NCI-H446 (cell line): ENCODE measurements around the gene ZMIZ1.
A peak's percentile ranks its signal among the peaks of the same experiment; 100 is the strongest.

Source experiments
- DNase-seq, 2 experiments: peaks; one replicate each; lab custom pipeline; 2025; lab: John Stamatoyannopoulos, UW

Gene ZMIZ1

GRCh38 chr10:79063661-79064492, 4.9 kb upstream of the ZMIZ1 start:
- no peak for DNase-seq

- DNase-seq: no peak
Measured at GRCh38 chr10:79065091-79065551, 3.6 kb upstream of the ZMIZ1 start.

- no peak for DNase-seq
Measured at GRCh38 chr10:79065853-79066252, 2.9 kb upstream of the ZMIZ1 start.

GRCh38 chr10:79066411-79067240, 2.1 kb upstream of the ZMIZ1 start:
- peak in 1 of 2 experiments; percentile 37 for DNase-seq

GRCh38 chr10:79067241-79068202, 1.2 kb upstream of the ZMIZ1 start:
- peak; percentile 35 to 67 for DNase-seq

GRCh38 chr10:79068203-79068561, 584 bp upstream of the ZMIZ1 start:
- DNase-seq: peak in 1 of 2 experiments; percentile 30

- DNase-seq: no peak
Measured at GRCh38 chr10:79069325-79070080, 737 bp downstream of the ZMIZ1 start.

GRCh38 chr10:79070081-79070605, 1.4 kb downstream of the ZMIZ1 start:
- DNase-seq: peak in 1 of 2 experiments; percentile 51

- peak; percentile 68 to 84 for DNase-seq
Measured at GRCh38 chr10:79070606-79071395, 2.0 kb downstream of the ZMIZ1 start.

- no peak for DNase-seq
Measured at GRCh38 chr10:79071396-79071923, 2.7 kb downstream of the ZMIZ1 start.

- DNase-seq: no peak
Measured at GRCh38 chr10:79072041-79072441, 3.3 kb downstream of the ZMIZ1 start.

GRCh38 chr10:79072994-79073645, 4.4 kb downstream of the ZMIZ1 start:
- DNase-seq: no peak

- DNase-seq: peak in 1 of 2 experiments; percentile 4
Measured at GRCh38 chr10:79073784-79074432, 5.1 kb downstream of the ZMIZ1 start.

- no peak for DNase-seq
Measured at GRCh38 chr10:79074732-79075131, 6.0 kb downstream of the ZMIZ1 start.

GRCh38 chr10:79075418-79075817, 6.7 kb downstream of the ZMIZ1 start:
- DNase-seq: no peak

GRCh38 chr10:79077488-79078173, 8.9 kb downstream of the ZMIZ1 start:
- DNase-seq: no peak

GRCh38 chr10:79078367-79079053, 9.7 kb downstream of the ZMIZ1 start:
- no peak for DNase-seq

- DNase-seq: no peak
Measured at GRCh38 chr10:79079054-79079397, 10.3 kb downstream of the ZMIZ1 start.
